Endothelial cell of umbilical vein (primary cell): ENCODE measurements around the gene DPEP3. TPM values are rescaled to one million over a fixed set of nuclear protein-coding genes. Genes with fewer than 3 reads are reported as not detected.

Source experiments
- BruUV-seq: library from RNA; stranded (reverse); fragments of 400-500 nt; replicated peaks from 2 replicates; lab custom pipeline; 2021; lab: Mats Ljungman, UMichigan
- CTCF ChIA-PET: fragments of 300-600, 350-600 bp; sonication (Branson Sonifier 250); formaldehyde crosslinking; loops from one replicate; lab custom pipeline; 2021; ENCODE audit warnings: antibody characterized with exemption, inconsistent platforms; lab: Charles Lee
- POLR2A ChIA-PET: fragments of 300-600, 350-600 bp; sonication (Branson Sonifier 250); formaldehyde crosslinking; loops from one replicate; lab custom pipeline; 2021; ENCODE audit warnings: antibody characterized with exemption, inconsistent platforms; lab: Charles Lee
- DNase-seq: peaks from one replicate; pipeline ENCODE4 v3.0.0-alpha.2; 2011; ENCODE audit warnings: low read depth, low spot score
- FAIRE-seq: peaks from 2 replicates; lab custom pipeline; 2011; peaks lifted over from hg19 to GRCh38; lab: Jason Lieb, UNC
- H2AFZ ChIP-seq: 2 replicates; pipeline ENCODE4 v1.6.0; 2012; ENCODE audit warnings: low read depth, low read length, control low read depth, inconsistent platforms
- H3K27ac ChIP-seq: 2 replicates; pipeline ENCODE4 v1.5.1; 2011; ENCODE audit warnings: low read depth, mild to moderate bottlenecking, control low read depth, low read length, moderate library complexity; ENCODE audit not compliant: insufficient read depth
- H3K27me3 ChIP-seq, 2 experiments: 2 replicates each; pipeline versions ENCODE4 v1.6.0 to v1.6.1; 2011; ENCODE audit warnings: low read length in 2 of 2, mixed read lengths in 1 of 2; ENCODE audit not compliant: control insufficient read depth in 2 of 2, insufficient read depth in 2 of 2
- H3K36me3 ChIP-seq, 2 experiments: 2 replicates in 1 of 2; 3 replicates in 1 of 2; pipeline ENCODE4 v1.5.1; 2011; ENCODE audit warnings: low read length in 2 of 2, mild to moderate bottlenecking in 1 of 2, moderate library complexity in 1 of 2; ENCODE audit not compliant: control insufficient read depth in 2 of 2, insufficient read depth in 2 of 2; ENCODE audit errors: extremely low read depth in 1 of 2
- H3K4me1 ChIP-seq: 3 replicates; pipeline ENCODE4 v1.5.1; 2011; ENCODE audit warnings: mild to moderate bottlenecking, low read length; ENCODE audit not compliant: control insufficient read depth, insufficient read depth; ENCODE audit errors: extremely low read depth
- H3K4me2 ChIP-seq: 2 replicates; pipeline ENCODE4 v1.6.1; 2011; ENCODE audit warnings: low read length, control low read depth, mixed read lengths; ENCODE audit not compliant: insufficient read depth
- H3K4me3 ChIP-seq, 3 experiments: fragments of 200-600 bp in 1 of 3; sonication (generic), shearing (Covaris generic) in 1 of 3; replicated peaks in 1 of 3; 2 replicates each; pipeline ENCODE4 v1.5.1; 2011 to 2016; ENCODE audit warnings: control low read depth in 3 of 3, low read length in 3 of 3, mild to moderate bottlenecking in 2 of 3, inconsistent platforms in 1 of 3, low read depth in 1 of 3, moderate library complexity in 1 of 3; ENCODE audit not compliant: insufficient read depth in 1 of 3
- H3K79me2 ChIP-seq: 2 replicates; pipeline ENCODE4 v1.6.0; 2012; ENCODE audit warnings: low read length, inconsistent platforms; ENCODE audit not compliant: control insufficient read depth, insufficient read depth
- H3K9ac ChIP-seq: replicated peaks from 2 replicates; pipeline ENCODE3; 2011; ENCODE audit warnings: low read length, control low read depth; ENCODE audit not compliant: insufficient read depth; ENCODE audit errors: extremely low read depth
- H3K9me1 ChIP-seq: replicated peaks from 3 replicates; pipeline ENCODE4 v1.6.0; 2011; ENCODE audit warnings: mild to moderate bottlenecking, low read length; ENCODE audit not compliant: control insufficient read depth, insufficient read depth; ENCODE audit errors: extremely low read depth
- H3K9me3 ChIP-seq: replicated peaks from 2 replicates; pipeline ENCODE4 v1.5.1; 2012; ENCODE audit warnings: low read length, inconsistent platforms; ENCODE audit not compliant: control insufficient read depth, insufficient read depth
- H4K20me1 ChIP-seq: replicated peaks from 2 replicates; pipeline ENCODE3; 2011; ENCODE audit warnings: mild to moderate bottlenecking, low read length; ENCODE audit not compliant: control insufficient read depth, insufficient read depth; ENCODE audit errors: extremely low read depth
- CTCF ChIP-seq, 2 donors: IDR thresholded peaks; 1 replicate in 1 of 2; 2 replicates in 1 of 2; pipeline ENCODE4 v1.5.1; 2011; ENCODE audit warnings: low read length in 2 of 2, mild to moderate bottlenecking in 2 of 2, moderate library complexity in 2 of 2, control low read depth in 1 of 2, inconsistent platforms in 1 of 2, low read depth in 1 of 2; ENCODE audit not compliant: insufficient read depth in 1 of 2; ENCODE audit errors: extremely low read depth in 1 of 2
- EZH2 ChIP-seq: IDR thresholded peaks from 2 replicates; pipeline ENCODE4 v1.6.1; 2012; ENCODE audit warnings: borderline replicate concordance, low read depth, mild to moderate bottlenecking, moderate library complexity, low read length, inconsistent platforms; ENCODE audit not compliant: severe bottlenecking
- FOS ChIP-seq: IDR thresholded peaks from 2 replicates; pipeline ENCODE4 v1.6.1; 2011; ENCODE audit warnings: mild to moderate bottlenecking, low read length, moderate library complexity, borderline replicate concordance; ENCODE audit not compliant: insufficient read depth
- GATA2 ChIP-seq: IDR thresholded peaks from 2 replicates; pipeline ENCODE4 v1.7.0; 2011; ENCODE audit warnings: low read depth, mild to moderate bottlenecking, moderate library complexity, mixed read lengths, low read length; ENCODE audit not compliant: insufficient read length, insufficient read depth
- JUN ChIP-seq: IDR thresholded peaks from 2 replicates; pipeline ENCODE4 v1.6.1; 2011; ENCODE audit warnings: borderline replicate concordance, low read depth; ENCODE audit not compliant: insufficient read length, insufficient read depth
- MAX ChIP-seq: IDR thresholded peaks from 2 replicates; pipeline ENCODE4 v1.6.1; 2011; ENCODE audit not compliant: insufficient read depth, insufficient read length
- MYC ChIP-seq: IDR thresholded peaks from one replicate; pipeline ENCODE4 v1.6.1; 2011; ENCODE audit warnings: mild to moderate bottlenecking, low read depth, low read length
- POLR2A ChIP-seq: IDR thresholded peaks from 2 replicates; pipeline ENCODE4 v1.6.1; 2012; ENCODE audit warnings: low read depth, mild to moderate bottlenecking, control low read depth, low read length
- POLR2AphosphoS5 ChIP-seq: IDR thresholded peaks from 2 replicates; pipeline ENCODE4 v1.6.1; 2012; ENCODE audit warnings: low read depth, mild to moderate bottlenecking, control low read depth, low read length, moderate library complexity; ENCODE audit not compliant: insufficient read depth
- dilution Hi-C: fragments of 300-500 bp; cut with MboI; formaldehyde crosslinking; loops from one replicate; pipeline ENCODE4 v1.15.0; 2019; ENCODE audit warnings: low sequenced_read_pairs; ENCODE audit not compliant: extremely low pct_ligation_motif_present
- intact Hi-C: fragments of 100-400 bp; cut with micrococcal nuclease; formaldehyde crosslinking; loops from one replicate; pipeline ENCODE4 v1.10.0; 2022
- polyA plus RNA-seq, 4 experiments: library from polyadenylated mRNA; depleted of rRNA in 3 of 4; stranded (reverse) in 3 of 4; unstranded in 1 of 4; fragments of >200 nt; gene quantifications; 2 replicates each; pipeline versions ENCODE4 v1.2.1 to v1.2.3, GENCODE V29; 2011 to 2012; ENCODE audit warnings: missing spikeins in 1 of 4
- total RNA-seq: library from RNA; stranded (reverse); gene quantifications from 2 replicates; pipeline ENCODE4 v1.2.3, GENCODE V29; 2021

DPEP3 gene
- total and polyA plus RNA-seq, 2 donors (not counting 3 experiments of a cell fraction or from before 2014, with no cell fraction given), result 0.06 TPM; not detected in 1

DNA sequence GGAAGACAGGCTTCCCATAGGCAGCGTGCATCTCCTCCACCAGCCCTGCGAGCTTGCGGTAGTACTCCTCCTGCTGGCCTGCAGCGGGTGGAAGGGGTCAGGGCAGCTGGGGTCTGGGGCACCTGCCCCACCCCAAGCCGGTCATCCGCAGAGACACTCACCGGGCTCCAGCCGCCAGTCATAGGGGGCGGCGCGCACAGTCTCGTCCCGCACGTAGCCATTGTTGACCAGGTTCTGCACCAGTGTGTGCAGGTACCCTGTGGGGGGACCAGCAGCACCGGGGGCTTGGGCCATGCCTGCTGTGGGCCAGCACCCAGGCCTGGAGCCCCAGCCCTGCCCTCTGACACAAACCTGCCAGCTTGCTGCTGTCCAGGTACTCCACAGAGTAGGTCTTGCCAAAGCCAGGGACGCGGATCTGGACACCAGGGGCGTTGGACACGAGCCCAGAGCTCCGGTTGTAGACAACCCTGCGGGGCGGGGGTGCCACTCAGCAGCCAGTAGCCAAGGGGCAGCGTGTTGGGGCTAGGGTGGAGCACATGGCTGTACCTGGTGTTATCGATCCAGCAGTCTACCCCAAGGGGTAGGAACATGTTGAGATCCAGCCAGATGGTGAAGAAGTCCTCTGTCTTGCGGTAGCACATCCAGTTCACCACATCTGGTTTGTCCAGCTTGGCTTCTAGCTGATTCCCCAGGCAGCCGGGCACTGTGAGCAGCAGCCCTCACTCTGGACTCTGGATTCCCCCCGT is 37.6 kb downstream of the DPEP3 start:
- no peaks in the 10 kb centered on the region for H3K4me1 ChIP-seq
- FAIRE-seq, result no peak
- H3K4me3 ChIP-seq, result no peak overlapping the region
- H3K27me3 ChIP-seq, result no peaks in the 10 kb centered on the region
- no peak overlapping the region for H2AFZ ChIP-seq
- dilution Hi-C loops (no loop called here), intact Hi-C loops (no loop called here)
- no peak for TF ChIP-seq JUN
- TF ChIP-seq MYC, result no peak
- no peak for TF ChIP-seq CTCF (IDR thresholded peaks at IDR 0.05; ENCODE audit: extremely low read depth in 1 of 2, insufficient read depth in 1 of 2, low read depth in 1 of 2, low read length in 2 of 2)
- TF ChIP-seq EZH2, result no peak
- no peak for TF ChIP-seq MAX
- no peak for TF ChIP-seq FOS
- TF ChIP-seq POLR2AphosphoS5, result no peak
- TF ChIP-seq POLR2A, result no peak
- no peak for TF ChIP-seq GATA2
- H3K4me2 ChIP-seq, result no peak overlapping the region
- ChIA-PET POLR2A (no interaction called here), CTCF (interaction anchor here (0.6 to 3.1 kb wide), 12 partner anchors 10 to 390 kb away, joined by 3 to 27 read pairs (median 4); partner anchors contain the start of gene ACD)
- H3K27ac ChIP-seq, result no peak overlapping the region
- H3K36me3 ChIP-seq, result peaks cover 24 to 61% of the 10 kb centered on the region in 2 experiments
- H4K20me1 ChIP-seq, result no peaks in the 10 kb centered on the region
- no TSS peak for BruUV-seq
- no peaks in the 10 kb centered on the region for H3K9me1 ChIP-seq
- DNase-seq, result no peak
- H3K9me3 ChIP-seq, result no peaks in the 10 kb centered on the region
- H3K79me2 ChIP-seq, result no peaks in the 10 kb centered on the region
- H3K9ac ChIP-seq, result no peak overlapping the region
